Measurements from ENCODE around the gene DNAJC1. TPM values are rescaled to one million over a fixed set of nuclear protein-coding genes. Genes with fewer than 3 reads are reported as not detected.

DNAJC1 gene, protein sequence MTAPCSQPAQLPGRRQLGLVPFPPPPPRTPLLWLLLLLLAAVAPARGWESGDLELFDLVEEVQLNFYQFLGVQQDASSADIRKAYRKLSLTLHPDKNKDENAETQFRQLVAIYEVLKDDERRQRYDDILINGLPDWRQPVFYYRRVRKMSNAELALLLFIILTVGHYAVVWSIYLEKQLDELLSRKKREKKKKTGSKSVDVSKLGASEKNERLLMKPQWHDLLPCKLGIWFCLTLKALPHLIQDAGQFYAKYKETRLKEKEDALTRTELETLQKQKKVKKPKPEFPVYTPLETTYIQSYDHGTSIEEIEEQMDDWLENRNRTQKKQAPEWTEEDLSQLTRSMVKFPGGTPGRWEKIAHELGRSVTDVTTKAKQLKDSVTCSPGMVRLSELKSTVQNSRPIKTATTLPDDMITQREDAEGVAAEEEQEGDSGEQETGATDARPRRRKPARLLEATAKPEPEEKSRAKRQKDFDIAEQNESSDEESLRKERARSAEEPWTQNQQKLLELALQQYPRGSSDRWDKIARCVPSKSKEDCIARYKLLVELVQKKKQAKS
- 46.8 and 122 TPM in 2 replicates for total RNA-seq

DNA sequence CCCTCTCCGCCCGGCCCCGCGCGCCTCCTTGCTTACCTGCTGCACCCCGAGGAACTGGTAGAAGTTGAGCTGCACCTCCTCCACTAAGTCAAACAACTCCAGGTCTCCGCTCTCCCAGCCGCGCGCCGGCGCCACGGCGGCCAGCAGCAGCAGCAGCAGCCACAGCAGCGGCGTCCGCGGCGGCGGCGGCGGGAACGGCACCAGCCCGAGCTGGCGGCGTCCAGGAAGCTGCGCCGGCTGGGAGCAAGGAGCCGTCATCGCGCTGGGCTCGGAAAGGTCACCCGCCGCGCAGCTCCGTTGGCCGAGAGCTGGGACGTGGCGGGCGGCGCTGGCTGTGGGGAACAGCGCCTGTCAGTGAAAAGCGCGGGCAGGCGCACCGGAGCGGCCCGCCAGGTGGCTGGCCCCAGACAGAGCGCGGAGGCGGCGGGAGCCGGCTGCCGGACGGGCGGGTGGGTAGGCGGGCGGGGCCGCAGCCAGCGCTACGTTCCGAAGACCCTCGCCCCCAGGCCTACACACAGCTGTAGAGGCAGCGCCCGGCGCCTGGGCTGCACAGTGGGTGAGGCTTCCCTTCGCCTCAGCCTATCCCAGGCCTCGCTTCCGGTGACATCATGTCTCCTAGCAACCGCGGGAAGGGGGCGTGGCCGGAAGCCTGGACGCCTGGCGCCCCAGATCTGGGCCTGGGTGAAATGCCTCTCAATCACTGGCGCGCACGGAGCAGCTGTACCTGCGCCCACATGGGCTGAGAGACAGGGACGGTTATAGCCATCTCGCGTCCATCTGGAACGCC is at the start of gene DNAJC1:
TSS of gene DNAJC1 (minus strand) at position 554 of the 787 bp plus-strand sequence. CDS start at position 258, 296 bp downstream.

Other genes with a start within 250 kb of the DNAJC1 start
- not detected in 2 replicates for gene EBLN1, start 214.3 kb upstream of the DNAJC1 start, total RNA-seq